ENCODE data around the gene MAPK10. TPM values are rescaled to one million over a fixed set of nuclear protein-coding genes. Genes with fewer than 3 reads are reported as not detected.

The MAPK10 gene
- total RNA-seq, 1 donor from 2014 or later: 19.2 TPM

- Mint-ChIP-seq H3K27ac (ENCODE audit: unreplicated experiment) (no peak overlapping the region), H3K27me3 (ENCODE audit: unreplicated experiment) (no peaks in the 10 kb centered on the region), H3K9me3 (ENCODE audit: unreplicated experiment) (no peaks in the 10 kb centered on the region), H3K36me3 (ENCODE audit: unreplicated experiment) (peaks cover 3% of the 10 kb centered on the region), H3K4me3 (ENCODE audit: unreplicated experiment) (no peak overlapping the region), H3K4me1 (ENCODE audit: unreplicated experiment) (peaks cover 4% of the 10 kb centered on the region)
- DNase-seq (ENCODE audit: extremely low spot score, unreplicated experiment): no peak
- TF ChIP-seq, protein P1, sequence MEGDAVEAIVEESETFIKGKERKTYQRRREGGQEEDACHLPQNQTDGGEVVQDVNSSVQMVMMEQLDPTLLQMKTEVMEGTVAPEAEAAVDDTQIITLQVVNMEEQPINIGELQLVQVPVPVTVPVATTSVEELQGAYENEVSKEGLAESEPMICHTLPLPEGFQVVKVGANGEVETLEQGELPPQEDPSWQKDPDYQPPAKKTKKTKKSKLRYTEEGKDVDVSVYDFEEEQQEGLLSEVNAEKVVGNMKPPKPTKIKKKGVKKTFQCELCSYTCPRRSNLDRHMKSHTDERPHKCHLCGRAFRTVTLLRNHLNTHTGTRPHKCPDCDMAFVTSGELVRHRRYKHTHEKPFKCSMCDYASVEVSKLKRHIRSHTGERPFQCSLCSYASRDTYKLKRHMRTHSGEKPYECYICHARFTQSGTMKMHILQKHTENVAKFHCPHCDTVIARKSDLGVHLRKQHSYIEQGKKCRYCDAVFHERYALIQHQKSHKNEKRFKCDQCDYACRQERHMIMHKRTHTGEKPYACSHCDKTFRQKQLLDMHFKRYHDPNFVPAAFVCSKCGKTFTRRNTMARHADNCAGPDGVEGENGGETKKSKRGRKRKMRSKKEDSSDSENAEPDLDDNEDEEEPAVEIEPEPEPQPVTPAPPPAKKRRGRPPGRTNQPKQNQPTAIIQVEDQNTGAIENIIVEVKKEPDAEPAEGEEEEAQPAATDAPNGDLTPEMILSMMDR (IDR thresholded peaks at IDR 0.05): no peak
Observed at GRCh38 chr4:86269354-86269753, 90.5 kb downstream of the MAPK10 start.

GRCh38 chr4:86264241-86264640, 95.6 kb downstream of the MAPK10 start:
- Mint-ChIP-seq H3K4me1 (ENCODE audit: unreplicated experiment) (peaks cover 16% of the 10 kb centered on the region), H3K27me3 (ENCODE audit: unreplicated experiment) (no peaks in the 10 kb centered on the region), H3K27ac (ENCODE audit: unreplicated experiment) (peak overlapping the region; percentile 31), H3K9me3 (ENCODE audit: unreplicated experiment) (no peaks in the 10 kb centered on the region), H3K4me3 (ENCODE audit: unreplicated experiment) (no peak overlapping the region), H3K36me3 (ENCODE audit: unreplicated experiment) (no peaks in the 10 kb centered on the region)
- no peak for DNase-seq (ENCODE audit: extremely low spot score, unreplicated experiment)
- TF ChIP-seq, protein P1 (IDR thresholded peaks at IDR 0.05): no peak

DNA sequence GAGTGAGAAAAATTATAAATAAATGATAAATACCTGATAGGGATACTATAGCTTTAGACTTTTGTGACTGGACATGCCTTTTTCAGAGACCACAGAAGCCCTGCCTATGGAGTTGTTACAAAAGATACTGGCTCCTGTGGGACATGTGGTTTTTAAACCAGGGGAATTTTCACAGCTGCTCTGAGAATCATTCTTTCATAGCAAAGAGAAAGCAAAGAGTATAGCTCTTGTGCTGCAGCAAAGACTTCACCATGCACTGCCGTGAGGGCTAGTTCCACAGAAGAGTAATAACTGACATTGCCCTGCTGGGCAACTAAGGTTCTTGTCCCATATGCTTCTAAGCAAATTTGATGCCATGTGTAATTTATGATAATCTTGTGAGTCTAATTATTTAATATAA, 98.2 kb downstream of the MAPK10 start:
- Mint-ChIP-seq H3K4me1 (ENCODE audit: unreplicated experiment) (peaks cover 16% of the 10 kb centered on the region), H3K4me3 (ENCODE audit: unreplicated experiment) (no peak overlapping the region), H3K36me3 (ENCODE audit: unreplicated experiment) (no peaks in the 10 kb centered on the region), H3K27ac (ENCODE audit: unreplicated experiment) (no peak overlapping the region), H3K27me3 (ENCODE audit: unreplicated experiment) (no peaks in the 10 kb centered on the region), H3K9me3 (ENCODE audit: unreplicated experiment) (no peaks in the 10 kb centered on the region)
- no peak for DNase-seq (ENCODE audit: extremely low spot score, unreplicated experiment)
- TF ChIP-seq, protein P1 (IDR thresholded peaks at IDR 0.05): no peak

DNA sequence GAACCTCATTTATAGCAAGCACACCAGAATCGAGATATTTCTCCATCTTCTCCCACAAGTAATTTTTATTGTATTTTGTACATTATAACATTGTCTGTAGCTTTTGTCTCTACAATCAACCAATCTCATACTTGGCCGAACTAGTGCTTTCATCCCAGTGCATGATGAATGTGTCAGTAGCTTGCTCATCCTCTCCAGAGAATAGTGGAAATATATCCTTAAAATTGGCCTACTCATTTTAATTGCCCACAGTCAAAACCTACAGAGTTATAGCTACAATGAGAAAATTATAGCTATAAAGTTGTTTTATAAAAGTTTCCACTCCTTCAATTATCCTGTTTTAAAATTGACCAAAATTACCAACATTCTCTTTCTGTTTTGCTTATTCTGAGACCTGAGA, 103.8 kb downstream of the MAPK10 start:
- H3K36me3 Mint-ChIP-seq (ENCODE audit: unreplicated experiment): no peaks in the 10 kb centered on the region

GRCh38 chr4:86250619-86251018, 109.2 kb downstream of the MAPK10 start:
- Mint-ChIP-seq H3K9me3 (ENCODE audit: unreplicated experiment) (peaks cover 4% of the 10 kb centered on the region), H3K27me3 (ENCODE audit: unreplicated experiment) (no peaks in the 10 kb centered on the region), H3K4me3 (ENCODE audit: unreplicated experiment) (no peak overlapping the region), H3K4me1 (ENCODE audit: unreplicated experiment) (no peaks in the 10 kb centered on the region), H3K27ac (ENCODE audit: unreplicated experiment) (no peak overlapping the region), H3K36me3 (ENCODE audit: unreplicated experiment) (peaks cover 3% of the 10 kb centered on the region)
- TF ChIP-seq, protein P1 (IDR thresholded peaks at IDR 0.05): no peak
- DNase-seq (ENCODE audit: extremely low spot score, unreplicated experiment): no peak

More for the DNA sequence above, 103.8 kb downstream of the MAPK10 start:
- Mint-ChIP-seq H3K27me3 (ENCODE audit: unreplicated experiment) (no peaks in the 10 kb centered on the region), H3K9me3 (ENCODE audit: unreplicated experiment) (no peaks in the 10 kb centered on the region), H3K27ac (ENCODE audit: unreplicated experiment) (no peak overlapping the region), H3K4me3 (ENCODE audit: unreplicated experiment) (no peak overlapping the region), H3K4me1 (ENCODE audit: unreplicated experiment) (no peaks in the 10 kb centered on the region)
- DNase-seq (ENCODE audit: extremely low spot score, unreplicated experiment): no peak
- TF ChIP-seq, protein P1 (IDR thresholded peaks at IDR 0.05): no peak

Measured in osteocyte (in vitro differentiated cells).